HUES64 (cell line): ENCODE results near the gene ABHD4.
"Not testable (repeated sequence)": the region's sequence is repeated elsewhere in the genome, so short reads cannot be mapped to it uniquely, and the experiment has no call there.

ENCODE experiments used
- H3K27ac ChIP-seq: 2 replicates; pipeline ENCODE4 v1.7.0; 2013; ENCODE audit warnings: low read depth, low read length, inconsistent platforms
- H3K27me3 ChIP-seq: 2 replicates; pipeline ENCODE4 v1.6.1; 2013; ENCODE audit warnings: mild to moderate bottlenecking, low read length; ENCODE audit not compliant: insufficient read depth
- H3K36me3 ChIP-seq: 2 replicates; pipeline ENCODE4 v1.6.1; 2013; ENCODE audit warnings: mild to moderate bottlenecking, low read length; ENCODE audit not compliant: insufficient read depth
- H3K4me1 ChIP-seq: 2 replicates; pipeline ENCODE4 v1.6.1; 2013; ENCODE audit warnings: mild to moderate bottlenecking, low read length, moderate library complexity; ENCODE audit not compliant: insufficient read depth
- H3K4me3 ChIP-seq: 2 replicates; pipeline ENCODE4 v1.5.1; 2013; ENCODE audit warnings: mild to moderate bottlenecking, low read length, moderate library complexity
- H3K9ac ChIP-seq: 2 replicates; pipeline ENCODE4 v1.6.1; 2013; ENCODE audit warnings: mild to moderate bottlenecking, low read depth, low read length
- H3K9me3 ChIP-seq: 2 replicates; pipeline ENCODE4 v1.6.1; 2013; ENCODE audit warnings: low read depth, low read length; ENCODE audit not compliant: insufficient read depth
- WGBS: fragments of 150-250, 120-280 bp; methylation state at CpG from one replicate; pipeline ENCODE4 v1.1.7; 2013; ENCODE audit warnings: missing lambda C conversion rate; 5-methylcytosine and 5-hydroxymethylcytosine counted together

The ABHD4 gene

DNA sequence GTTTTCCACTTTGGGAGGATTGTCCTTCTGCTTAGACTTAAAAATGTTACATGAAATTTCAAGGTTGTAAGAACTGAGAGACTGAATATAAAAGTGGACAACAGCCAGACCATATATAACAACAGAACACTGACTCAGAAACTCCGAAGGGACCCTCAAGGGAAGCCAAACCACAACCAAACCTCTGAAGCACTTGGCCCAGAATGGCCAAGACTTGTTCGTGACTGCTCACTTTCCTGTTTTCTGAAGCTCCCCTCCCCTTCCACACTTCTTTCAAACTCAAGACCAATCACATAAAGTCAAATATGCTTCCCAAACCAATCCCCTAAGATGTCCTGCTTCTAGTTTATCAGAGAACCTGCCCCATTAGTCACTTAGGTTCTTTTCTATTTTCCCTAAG, 32.4 kb downstream of the ABHD4 start:
- Histone ChIP-seq H3K27me3 (no peaks in the 10 kb centered on the region), H3K4me1 (peaks cover 18% of the 10 kb centered on the region), H3K27ac (no peak overlapping the region), H3K4me3 (no peak overlapping the region), H3K36me3 (no peaks in the 10 kb centered on the region), H3K9me3 (peaks cover 17% of the 10 kb centered on the region), H3K9ac (no peak overlapping the region)
- WGBS, result 85% methylated on average over 2 of the region's 2 CpGs

- H3K27me3 ChIP-seq, result no peaks in the 10 kb centered on the region
- H3K4me3 ChIP-seq, result no peak overlapping the region
Observed at GRCh38 chr14:22634233-22634900, 36.3 kb downstream of the ABHD4 start.

DNA sequence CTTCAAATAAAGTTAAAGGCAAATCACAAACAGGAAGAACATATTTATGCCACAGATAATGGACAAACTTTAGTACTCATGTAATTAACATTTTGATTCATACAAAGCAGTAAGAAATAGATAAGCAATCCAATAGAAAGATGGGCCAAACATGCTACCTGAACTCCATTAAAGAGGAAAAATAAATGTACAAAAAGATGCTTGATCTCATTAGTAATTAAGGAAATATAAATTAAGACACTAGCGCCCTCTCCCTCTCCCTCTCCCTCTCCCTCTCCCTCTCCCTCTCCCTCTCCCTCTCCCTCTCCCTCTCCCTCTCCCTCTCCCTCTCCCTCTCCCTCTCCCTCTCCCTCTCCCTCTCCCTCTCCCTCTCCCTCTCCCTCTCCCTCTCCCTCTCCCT, 37.9 kb downstream of the ABHD4 start:
- H3K4me3 ChIP-seq, H3K36me3 ChIP-seq, H3K27me3 ChIP-seq, H3K4me1 ChIP-seq, H3K9ac ChIP-seq, H3K27ac ChIP-seq: not testable (repeated sequence)
- H3K9me3 ChIP-seq, result peaks cover 17% of the 10 kb centered on the region
- no CpG with 5 or more reads among the region's 1 CpG for WGBS

More at GRCh38 chr14:22634233-22634900, 36.3 kb downstream of the ABHD4 start:
- Histone ChIP-seq H3K4me1 (no peaks in the 10 kb centered on the region), H3K27ac (no peak overlapping the region), H3K9ac (no peak overlapping the region), H3K36me3 (no peaks in the 10 kb centered on the region), H3K9me3 (peaks cover 20% of the 10 kb centered on the region)
- WGBS, result 90% methylated on average over 8 of the region's 8 CpGs

- H3K9me3 ChIP-seq, result peaks cover 3% of the 10 kb centered on the region; the same call in 1 of the 2 replicates
- no peak overlapping the region for H3K27ac ChIP-seq
- H3K4me3 ChIP-seq, result no peak overlapping the region
- H3K27me3 ChIP-seq, result no peaks in the 10 kb centered on the region
- no peak overlapping the region for H3K9ac ChIP-seq
- no peaks in the 10 kb centered on the region for H3K36me3 ChIP-seq
- no peaks in the 10 kb centered on the region for H3K4me1 ChIP-seq
Observed at GRCh38 chr14:22640192-22640591, 42.1 kb downstream of the ABHD4 start.

DNA sequence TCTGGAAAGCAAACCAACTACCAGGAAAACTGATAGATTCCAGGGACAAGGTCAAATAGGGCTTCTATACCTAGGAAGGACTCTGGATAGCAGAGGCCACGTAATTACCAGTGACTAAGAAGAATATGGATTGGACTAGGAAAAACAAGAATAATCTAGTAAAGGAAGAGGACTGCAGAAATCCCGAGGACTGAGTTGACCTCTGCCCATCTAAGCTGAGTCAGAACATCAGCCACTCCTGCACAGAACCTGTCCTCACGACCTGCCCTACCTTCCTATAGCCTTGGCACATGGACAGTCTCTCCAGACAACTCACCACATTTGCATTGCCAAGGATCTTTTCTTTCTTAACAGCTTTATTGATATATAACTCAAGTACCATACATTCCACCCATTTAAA, 43.7 kb downstream of the ABHD4 start:
- 67% methylated on average over 3 of the region's 3 CpGs for WGBS
- no peak overlapping the region for H3K27ac ChIP-seq
- H3K9ac ChIP-seq, result no peak overlapping the region
- H3K9me3 ChIP-seq, result no peaks in the 10 kb centered on the region
- no peaks in the 10 kb centered on the region for H3K27me3 ChIP-seq
- H3K4me1 ChIP-seq, result no peaks in the 10 kb centered on the region
- H3K4me3 ChIP-seq, result no peak overlapping the region
- no peaks in the 10 kb centered on the region for H3K36me3 ChIP-seq

DNA sequence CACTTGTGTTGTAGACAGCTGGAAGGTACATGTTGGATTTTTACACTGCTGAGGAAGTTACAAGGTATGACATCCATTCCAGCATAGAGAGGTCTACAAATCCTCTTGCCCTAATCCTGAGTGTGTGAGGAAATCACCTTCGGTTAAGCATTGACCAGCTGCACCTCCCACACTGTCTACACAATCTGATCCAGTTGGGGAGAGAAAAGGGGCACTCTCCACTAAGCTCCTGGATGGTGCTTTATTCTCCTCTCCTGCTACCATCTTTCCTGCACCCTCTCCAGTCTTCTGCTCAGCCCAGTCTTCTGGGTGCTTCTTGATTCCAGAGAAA, 46.2 kb downstream of the ABHD4 start, which contains the start of gene OR6J1:
TSS of gene OR6J1 (minus strand) at position 48 of the 331 bp plus-strand sequence. CDS start 9,541 bp downstream, outside the sequence.
- no peaks in the 10 kb centered on the region for H3K36me3 ChIP-seq
- no peak within 1 kb of the TSS for H3K27ac ChIP-seq
- H3K27me3 ChIP-seq, result no peaks in the 10 kb centered on the region
- WGBS, result 50% methylated on average over 1 of the region's 1 CpG
- no peaks in the 10 kb centered on the region for H3K9me3 ChIP-seq
- H3K4me1 ChIP-seq, result no peaks in the 10 kb centered on the region
- no peak within 1 kb of the TSS for H3K9ac ChIP-seq
- no peak within 1 kb of the TSS for H3K4me3 ChIP-seq

GRCh38 chr14:22646570-22647254, 48.6 kb downstream of the ABHD4 start:
- no peaks in the 10 kb centered on the region for H3K27me3 ChIP-seq
- H3K9me3 ChIP-seq, result no peaks in the 10 kb centered on the region
- H3K9ac ChIP-seq, result no peak overlapping the region
- H3K27ac ChIP-seq, result no peak overlapping the region
- no peaks in the 10 kb centered on the region for H3K36me3 ChIP-seq
- WGBS, result 87% methylated on average over 4 of the region's 4 CpGs
- H3K4me3 ChIP-seq, result no peak overlapping the region
- H3K4me1 ChIP-seq, result no peaks in the 10 kb centered on the region; the same call in 1 of the 2 replicates

DNA sequence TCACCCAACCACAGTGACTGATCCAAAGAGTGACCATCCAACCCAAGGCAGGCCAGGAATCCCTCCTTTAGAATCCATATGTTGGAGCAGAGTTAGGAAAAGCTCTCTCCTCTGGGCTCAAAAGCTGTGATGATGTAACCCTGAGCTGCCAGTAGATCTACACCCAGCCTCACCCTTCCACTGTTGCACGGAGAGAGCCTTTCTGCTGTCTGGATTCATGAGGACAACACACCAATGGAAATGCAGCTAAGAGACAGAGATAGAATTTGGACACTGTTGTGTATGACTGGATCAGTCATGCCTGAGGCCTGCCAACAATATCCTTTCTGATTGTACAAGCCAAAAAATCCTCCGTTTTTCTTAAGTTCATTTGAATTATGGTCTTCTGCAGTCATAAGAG, 50.4 kb downstream of the ABHD4 start:
- H3K9me3 ChIP-seq, result no peaks in the 10 kb centered on the region
- no peaks in the 10 kb centered on the region; the same call in 1 of the 2 replicates for H3K4me1 ChIP-seq
- H3K27ac ChIP-seq, result no peak overlapping the region
- H3K27me3 ChIP-seq, result no peaks in the 10 kb centered on the region
- H3K9ac ChIP-seq, result no peak overlapping the region
- H3K4me3 ChIP-seq, result no peak overlapping the region
- 92% methylated on average over 2 of the region's 2 CpGs for WGBS
- H3K36me3 ChIP-seq, result no peaks in the 10 kb centered on the region

DNA sequence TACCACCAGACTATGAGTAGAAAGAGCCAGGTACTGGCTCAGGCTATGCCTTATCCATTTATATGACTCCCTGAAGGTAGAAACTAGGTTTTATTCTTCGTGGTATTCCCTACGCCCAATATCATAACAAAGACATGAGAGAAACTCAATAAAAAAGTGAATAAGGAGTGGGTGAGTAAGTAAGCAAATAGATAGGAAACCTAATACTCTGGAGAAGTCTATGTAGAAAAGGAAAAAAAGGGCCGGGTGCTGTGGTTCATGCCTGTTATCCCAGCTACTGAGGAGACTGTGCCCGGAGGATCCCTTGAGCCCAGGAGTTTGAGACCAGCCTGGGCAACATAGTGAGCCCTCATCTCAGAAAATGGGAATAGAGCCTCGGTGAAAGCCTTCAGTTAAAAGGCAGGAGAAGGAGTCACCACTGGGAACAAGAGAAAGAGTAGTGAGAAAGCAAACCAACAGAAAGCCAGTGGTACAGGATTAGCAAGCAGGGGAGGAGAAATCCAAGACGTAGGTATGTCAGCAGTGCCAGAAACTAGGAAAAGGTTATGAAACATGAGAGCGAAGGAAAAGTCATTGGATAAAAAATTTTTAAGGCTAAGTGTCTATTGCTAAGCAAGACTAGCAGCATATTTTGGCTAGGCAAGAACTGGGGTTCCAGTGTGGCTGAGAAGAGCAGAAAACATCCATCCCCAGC, 52.1 kb downstream of the ABHD4 start:
- Histone ChIP-seq H3K9me3 (no peaks in the 10 kb centered on the region), H3K27ac (no peak overlapping the region), H3K9ac (no peak overlapping the region), H3K36me3 (no peaks in the 10 kb centered on the region), H3K4me1 (no peaks in the 10 kb centered on the region; the same call in 1 of the 2 replicates), H3K4me3 (no peak overlapping the region), H3K27me3 (no peaks in the 10 kb centered on the region)
- 88% methylated on average over 5 of the region's 7 CpGs for WGBS

DNA sequence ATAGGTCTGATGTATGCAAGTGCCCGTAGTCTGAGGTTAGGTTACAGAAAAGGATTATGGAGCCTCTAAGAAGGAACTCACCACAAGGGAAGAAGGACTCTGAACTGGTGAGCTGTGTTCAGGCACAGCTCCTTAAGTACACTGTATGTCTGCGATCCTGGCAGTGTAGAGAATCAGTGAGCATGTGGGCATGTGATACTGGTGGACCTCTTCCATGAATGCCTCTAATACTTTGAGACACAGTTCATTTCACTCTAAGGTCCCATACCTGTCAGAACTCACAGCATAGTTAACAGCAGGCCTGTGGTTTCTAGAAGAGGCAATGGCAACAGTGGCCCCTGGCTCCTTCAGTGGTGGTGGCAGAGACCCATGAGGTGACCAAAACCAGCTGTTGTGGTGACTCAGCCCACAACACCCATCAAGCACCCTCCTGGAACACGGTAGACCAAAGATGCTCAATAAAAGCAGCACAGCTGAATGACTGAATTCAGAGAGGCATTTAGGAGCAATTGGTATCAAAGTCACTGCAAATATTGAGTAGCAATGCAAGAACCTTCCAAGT, 52.9 kb downstream of the ABHD4 start:
- Histone ChIP-seq H3K9me3 (no peaks in the 10 kb centered on the region), H3K4me1 (no peaks in the 10 kb centered on the region; the same call in 1 of the 2 replicates), H3K27me3 (no peaks in the 10 kb centered on the region), H3K27ac (no peak overlapping the region), H3K9ac (no peak overlapping the region), H3K4me3 (no peak overlapping the region), H3K36me3 (no peaks in the 10 kb centered on the region)
- 84% methylated on average over 3 of the region's 3 CpGs for WGBS

DNA sequence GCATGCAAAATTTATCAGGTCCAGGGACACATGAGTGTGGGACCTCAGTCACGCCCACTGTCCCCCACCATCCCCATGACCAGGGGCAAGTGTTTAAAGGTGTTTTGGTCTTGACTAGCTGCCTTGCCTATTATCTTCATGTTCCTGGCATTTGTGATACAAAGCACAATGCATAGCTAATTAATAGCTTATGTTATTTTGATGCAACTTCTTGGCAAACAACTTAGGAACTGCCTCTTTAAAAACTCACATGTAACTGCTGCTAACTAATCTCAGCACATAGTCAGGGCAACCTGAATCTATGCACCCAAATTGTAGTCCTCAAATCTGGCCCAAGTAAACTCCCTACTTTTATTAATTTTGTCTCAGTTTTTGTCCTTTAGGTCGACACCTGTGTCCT, 53.5 kb downstream of the ABHD4 start:
- Histone ChIP-seq H3K27ac (no peak overlapping the region), H3K9ac (no peak overlapping the region), H3K9me3 (no peaks in the 10 kb centered on the region), H3K36me3 (no peaks in the 10 kb centered on the region), H3K4me3 (no peak overlapping the region), H3K27me3 (no peaks in the 10 kb centered on the region), H3K4me1 (no peaks in the 10 kb centered on the region; the same call in 1 of the 2 replicates)
- 82% methylated on average over 2 of the region's 2 CpGs for WGBS
